NCI-H226 (cell line): ENCODE data around the gene NAA16.

Source experiments
- DNase-seq: peaks from one replicate; pipeline ENCODE4 v3.0.0-alpha.2; 2015

Gene NAA16

DNA sequence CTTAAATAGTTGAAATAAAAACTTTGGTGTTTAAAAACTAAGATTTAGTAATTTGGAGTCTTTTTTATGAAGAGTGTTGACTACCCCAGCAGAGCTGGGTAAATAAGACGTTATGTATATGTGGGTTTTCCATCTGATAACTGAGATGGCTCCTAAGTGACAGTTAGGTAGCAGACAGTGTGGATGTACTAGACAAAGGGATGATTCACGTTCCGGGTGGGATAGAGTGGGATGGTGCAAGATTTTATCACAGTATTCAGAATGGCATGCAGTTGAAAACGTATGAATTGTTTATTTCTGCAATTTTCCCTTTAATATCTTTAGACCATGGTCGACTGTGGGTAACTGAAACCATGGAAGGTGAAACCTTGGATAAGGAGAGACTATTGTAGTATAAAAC, 50.4 kb downstream of the NAA16 start:
- DNase-seq = no peak

- no peak for DNase-seq
These were observed 53.0 kb downstream of the NAA16 start for GRCh38 chr13:41364043-41364442.

GRCh38 chr13:41365631-41366030, 54.6 kb downstream of the NAA16 start:
- no peak for DNase-seq

GRCh38 chr13:41370736-41371135, 59.7 kb downstream of the NAA16 start:
- DNase-seq = no peak

DNA sequence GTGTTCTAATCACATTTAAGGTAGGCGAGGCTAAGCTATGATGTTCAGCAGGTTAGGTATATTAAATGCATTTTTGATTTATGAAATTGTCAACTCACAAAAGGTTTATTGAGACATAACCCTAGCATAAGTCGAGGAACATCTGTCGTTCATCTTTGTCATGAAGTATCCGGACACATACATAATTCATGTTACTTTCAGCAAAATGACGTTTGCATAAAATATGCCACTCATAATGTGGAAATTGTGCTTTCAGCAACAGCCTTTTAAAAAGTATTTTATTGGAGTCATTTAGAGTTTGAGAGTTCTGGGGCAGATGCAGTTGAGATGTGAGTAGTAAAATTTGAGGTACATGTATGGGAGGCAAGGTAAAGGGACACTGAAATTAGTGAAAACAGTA, 66.4 kb downstream of the NAA16 start:
- DNase-seq = no peak

DNA sequence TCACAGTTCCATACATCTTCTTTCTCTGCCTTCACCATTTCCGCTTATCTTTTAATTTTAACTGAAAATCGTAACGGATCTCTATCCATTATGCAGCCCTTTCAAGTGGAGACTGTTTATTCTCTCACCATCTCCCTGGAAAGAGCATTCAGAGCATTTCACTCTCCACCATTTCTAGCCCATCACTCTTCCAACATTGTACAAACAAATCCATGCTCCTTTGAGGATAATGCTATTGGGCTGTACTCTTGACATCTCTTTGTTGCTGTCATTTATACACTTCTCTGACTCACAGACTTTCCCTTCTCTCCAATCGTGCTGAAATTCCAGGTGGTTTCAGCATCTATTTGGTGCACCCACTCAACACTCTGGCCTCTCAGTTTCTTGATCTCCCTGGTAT, 71.4 kb downstream of the NAA16 start:
- no peak for DNase-seq

GRCh38 chr13:41383386-41383785, 72.3 kb downstream of the NAA16 start:
- DNase-seq = no peak

DNA sequence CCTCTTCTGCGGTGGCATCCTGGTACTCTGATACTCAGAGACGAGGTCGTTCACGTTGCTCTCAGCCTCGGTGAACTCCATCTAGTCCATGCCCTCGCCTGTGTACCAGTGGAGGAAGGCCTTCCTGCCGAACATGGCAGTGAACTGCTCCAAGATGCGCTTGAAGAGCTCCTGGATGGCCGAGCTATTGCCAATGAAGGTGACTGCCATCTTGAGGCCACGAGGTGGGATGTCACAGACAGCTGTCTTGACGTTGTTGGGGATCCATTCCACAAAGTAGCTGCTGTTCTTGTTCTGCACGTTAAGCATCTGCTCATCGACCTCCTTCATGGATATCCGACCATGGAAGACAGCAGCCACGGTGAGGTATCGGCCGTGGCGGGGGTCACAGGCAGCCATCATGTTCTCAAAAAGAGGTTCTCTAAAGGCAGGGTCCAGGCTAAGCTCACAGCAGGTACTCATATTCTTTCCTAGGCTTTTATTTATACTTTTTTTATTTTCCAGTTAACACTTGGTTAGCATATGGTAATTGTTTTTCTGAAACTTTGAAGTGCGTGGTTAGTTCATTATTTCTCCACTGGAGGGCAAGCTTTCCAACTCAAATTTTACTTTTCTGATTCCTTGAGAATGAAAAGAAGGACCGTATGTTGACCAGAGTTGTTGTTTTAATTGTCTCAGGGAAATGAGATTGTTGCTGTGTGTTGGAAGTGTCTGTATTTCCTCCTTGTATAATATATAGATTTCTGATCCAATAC, 73.9 kb downstream of the NAA16 start:
- no peak for DNase-seq

DNA sequence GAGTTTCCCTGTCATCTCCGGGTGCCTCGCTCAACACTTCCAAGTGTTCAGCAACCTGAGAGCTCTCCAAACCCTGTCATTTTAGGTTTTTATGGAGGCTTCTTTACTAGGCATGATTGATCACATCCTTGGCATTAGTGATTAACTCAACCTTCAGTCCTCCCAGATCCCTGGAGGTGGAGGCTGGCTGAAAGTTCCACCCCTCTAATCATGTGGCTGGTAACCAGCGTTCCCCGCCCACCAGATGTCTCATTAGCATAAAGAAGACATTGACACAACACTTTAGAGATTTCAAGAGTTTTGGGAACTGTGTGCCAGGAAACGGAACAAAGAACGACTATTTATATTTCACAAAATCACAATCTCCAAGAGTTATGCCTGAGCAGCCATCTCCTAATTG, 75.1 kb downstream of the NAA16 start:
- DNase-seq = no peak

DNA sequence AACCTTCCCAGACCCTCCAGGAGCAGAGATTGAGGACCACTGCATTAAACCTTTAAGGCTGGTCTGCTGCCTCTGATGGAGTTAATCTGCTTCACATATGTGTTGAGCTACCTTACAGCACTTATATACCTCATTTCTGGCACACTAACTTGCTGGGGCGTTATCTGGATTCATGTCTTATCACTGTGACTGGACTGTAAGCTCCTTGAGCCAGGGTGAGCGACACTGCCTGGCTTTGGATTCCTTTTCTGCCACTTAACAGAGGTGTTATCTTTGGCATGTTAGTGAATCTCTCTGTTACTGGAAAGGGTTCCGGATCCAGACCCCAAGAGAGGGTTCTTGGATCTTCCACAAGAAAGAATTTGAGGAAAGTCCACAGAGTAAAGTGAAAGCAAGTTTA, 76.5 kb downstream of the NAA16 start:
- DNase-seq = no peak

DNA sequence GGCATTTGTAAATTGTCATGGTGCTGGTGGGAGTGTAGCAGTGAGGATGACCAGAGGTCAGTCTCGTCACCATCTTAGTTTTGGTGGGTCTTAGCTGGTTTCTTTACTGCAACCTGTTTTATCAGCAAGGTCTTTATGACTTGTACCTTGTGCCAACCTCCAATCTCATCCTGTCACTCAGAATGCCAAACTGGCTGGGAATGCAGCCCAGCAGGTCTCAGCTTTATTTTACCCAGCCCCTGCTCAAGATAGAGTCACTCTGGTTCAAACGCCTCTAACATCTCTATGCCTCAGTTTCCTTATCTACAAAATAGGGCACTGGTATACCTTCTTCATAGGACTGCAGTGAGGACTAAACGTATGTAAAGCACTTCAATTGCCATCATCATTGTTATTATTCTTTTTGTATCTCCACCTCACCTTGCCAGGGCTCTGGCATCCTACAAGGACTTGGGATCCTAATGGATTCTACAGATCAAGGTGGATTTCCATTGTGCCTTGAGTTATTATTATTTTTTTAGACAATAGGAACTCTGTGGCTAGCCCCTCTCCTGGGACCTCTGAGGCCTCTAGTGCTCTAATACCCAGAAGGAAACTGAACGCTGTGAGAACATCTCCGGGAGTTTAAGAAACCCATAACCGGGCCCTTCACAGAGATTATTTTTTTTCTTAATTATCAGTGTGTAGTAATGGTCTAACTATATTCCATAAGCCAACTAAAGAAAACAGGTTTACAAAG, 77.2 kb downstream of the NAA16 start:
- DNase-seq = no peak

DNA sequence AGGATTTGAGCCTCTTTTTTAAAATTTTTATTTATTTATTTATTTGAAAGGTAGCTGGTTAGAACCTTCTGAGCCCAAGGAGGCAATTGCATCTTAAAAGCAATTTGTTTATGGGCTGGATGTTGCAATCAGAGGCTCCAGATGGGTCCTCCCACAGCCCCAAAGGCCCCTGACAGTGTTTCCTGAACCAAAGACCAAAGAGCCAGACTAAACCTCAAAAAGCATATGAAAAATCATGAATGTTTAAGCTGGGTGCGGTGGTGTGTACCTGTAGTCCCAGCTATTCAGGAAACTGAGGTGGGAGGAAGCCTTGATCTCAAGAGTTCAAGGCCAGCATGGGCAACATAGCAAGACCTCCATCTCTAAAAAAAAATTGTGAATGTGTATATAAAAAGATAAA, 78.5 kb downstream of the NAA16 start:
- DNase-seq = no peak

DNA sequence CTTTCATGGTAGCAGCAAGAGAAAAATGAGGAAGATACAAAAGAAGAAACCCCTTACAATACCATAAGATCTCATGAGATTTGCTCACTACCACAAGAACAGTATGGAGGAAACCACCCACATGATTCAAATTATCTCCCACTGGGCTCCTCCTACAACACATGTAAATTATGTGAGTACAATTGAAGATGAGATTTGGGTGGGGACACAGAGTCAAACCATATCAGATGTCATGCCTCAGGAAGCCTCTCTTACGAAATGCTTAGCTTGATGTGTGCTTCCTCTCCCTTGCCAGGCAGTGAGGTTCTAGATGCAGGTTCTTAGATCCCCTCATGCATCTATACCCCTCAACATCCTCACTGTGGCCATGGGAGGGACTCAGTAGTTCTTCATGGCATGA, 83.1 kb downstream of the NAA16 start:
- no peak for DNase-seq

DNA sequence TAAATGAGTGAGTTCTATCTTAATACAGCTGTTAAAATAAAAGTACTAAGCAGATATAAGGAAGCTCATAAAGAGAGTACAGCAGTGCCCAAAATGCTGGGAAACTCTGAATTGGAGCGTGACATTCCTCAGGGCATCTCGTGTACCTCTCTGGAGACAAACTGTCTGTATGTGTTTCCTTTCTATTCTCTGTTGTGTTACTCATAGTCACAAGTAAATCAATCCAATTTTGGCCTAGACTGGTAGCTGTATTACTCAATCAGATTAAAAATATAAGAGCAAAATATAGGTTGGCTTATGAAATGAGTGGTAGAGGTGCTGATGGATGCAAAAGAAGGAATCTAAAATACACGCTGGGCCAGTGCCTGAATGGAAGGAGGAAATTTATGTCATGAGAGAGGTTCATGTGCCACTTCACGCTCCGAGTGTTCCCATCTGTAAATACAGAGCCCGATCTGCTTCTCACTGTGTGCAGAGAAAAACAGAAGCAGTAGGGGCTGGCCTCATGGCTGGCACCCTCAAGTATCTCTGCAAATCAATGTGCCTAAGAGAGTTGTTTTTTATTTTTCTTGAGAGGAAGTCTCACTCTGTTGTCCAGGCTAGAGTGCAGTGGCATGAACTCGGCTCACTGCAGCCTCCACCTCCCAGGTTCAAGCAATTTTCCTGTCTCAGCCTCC, 87.6 kb downstream of the NAA16 start:
- no peak for DNase-seq

DNA sequence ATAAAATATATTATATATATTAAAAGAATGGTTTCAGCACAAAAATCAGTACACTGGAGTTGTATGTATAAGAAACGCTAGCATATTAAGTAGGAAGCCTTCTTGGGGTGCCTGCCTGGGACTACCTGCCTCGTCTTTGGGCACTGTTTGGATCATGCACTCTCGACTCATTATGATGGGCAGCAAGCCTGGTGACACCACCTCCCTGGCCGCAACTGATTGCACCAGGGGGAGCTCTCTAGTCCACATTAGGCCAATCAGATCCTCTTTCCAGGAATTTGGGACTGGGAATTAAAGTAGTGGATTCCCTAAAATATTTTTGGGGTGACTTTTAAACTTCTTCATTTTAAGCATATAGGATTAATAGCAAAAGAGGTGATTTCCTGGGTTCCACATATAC, 90.3 kb downstream of the NAA16 start:
- DNase-seq = no peak

- no peak for DNase-seq
These were observed 91.8 kb downstream of the NAA16 start for GRCh38 chr13:41402691-41403511.

DNA sequence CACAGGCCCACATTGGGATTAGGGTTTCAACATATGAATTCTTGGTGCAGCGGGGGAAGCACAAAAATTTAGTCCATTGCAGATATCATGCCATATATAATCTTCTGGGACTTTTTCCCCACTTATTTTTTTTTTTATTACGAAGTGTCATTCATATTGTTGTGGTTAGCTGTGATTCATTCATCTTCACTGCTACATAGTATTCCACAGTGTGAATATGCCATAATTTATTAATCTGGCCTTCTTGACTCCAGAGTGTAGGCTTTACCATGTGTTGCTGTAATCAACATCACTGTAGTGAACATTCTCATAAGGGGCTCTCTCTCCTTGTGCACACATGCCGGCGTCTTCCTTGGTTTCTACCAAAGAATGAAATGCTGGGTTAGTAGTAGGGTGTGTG, 92.9 kb downstream of the NAA16 start:
- DNase-seq = no peak

DNA sequence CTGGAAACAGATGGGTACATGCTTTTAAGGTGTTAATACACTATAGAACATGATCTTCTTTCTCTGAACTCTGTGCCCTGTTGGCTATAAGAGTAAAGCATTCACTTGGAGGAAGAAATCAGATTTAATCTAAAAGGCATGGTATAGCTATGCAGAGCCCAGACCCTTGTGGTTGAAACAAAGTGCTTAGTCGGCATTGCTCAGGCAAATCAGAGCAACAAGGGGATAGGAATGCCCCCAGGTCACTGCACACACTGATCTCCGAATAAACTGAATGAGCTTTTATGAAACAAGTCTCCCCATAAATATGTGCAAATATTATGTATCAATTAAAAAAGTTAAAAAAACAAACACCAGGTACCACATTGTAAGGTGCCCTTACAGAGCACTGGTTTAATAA, 94.3 kb downstream of the NAA16 start:
- DNase-seq = no peak

DNA sequence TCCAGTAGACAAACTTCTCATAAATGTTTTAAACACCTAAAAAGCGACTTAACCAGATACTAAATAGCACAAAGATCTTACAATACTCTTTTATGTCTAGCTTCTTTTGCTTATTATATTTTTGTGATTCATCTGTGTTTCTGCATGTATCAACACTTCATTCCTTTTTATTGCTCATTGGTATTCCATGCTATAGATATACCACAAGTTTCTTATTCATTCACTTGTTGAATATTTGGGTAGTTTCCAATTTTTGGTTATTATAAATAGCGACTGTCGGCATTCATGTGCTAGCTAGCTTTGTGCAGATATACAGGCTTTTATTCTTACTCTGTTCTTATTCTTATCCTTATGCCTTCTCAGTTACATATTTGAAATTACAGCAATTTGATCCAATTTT, 96.3 kb downstream of the NAA16 start:
- DNase-seq = no peak

DNA sequence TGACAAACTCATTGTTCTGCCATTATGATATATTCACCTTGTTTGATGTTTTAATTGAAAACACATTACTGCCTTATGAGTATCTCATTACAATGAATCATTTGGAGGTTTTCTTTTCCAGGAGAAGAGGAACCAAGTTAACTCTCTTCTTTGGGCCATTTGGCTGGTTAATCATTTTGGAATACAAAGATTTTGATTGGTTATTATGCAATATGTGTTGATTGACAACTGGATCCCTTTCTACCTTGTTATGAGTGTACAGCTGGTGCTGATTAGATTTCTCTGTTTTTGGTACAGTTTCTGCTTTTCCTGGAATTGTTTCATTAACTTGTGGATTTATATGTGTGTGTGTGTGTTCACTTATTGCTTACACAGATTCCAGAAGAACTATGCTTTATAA, 97.1 kb downstream of the NAA16 start:
- DNase-seq = no peak

- DNase-seq = no peak
These were observed 97.7 kb downstream of the NAA16 start for GRCh38 chr13:41408746-41409145.

DNA sequence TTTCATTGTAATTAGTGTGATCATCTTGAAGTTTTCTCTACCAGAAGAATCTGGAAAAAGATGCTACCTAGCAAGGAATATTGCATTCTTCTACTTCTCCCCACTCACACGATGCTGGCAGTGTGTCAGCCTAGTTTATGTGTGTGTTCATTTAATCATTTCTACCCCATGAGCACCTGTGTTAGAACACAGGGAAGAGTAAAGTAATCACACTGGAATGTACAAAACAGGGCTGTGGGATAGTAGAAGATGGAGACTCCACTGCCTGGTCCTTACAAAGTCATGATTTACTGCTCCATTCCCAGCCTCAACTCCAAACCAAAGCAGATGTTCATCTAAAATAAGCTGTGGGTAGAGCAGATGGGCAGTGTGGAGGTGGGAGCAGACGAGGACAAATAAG, 98.5 kb downstream of the NAA16 start:
- DNase-seq = no peak

DNA sequence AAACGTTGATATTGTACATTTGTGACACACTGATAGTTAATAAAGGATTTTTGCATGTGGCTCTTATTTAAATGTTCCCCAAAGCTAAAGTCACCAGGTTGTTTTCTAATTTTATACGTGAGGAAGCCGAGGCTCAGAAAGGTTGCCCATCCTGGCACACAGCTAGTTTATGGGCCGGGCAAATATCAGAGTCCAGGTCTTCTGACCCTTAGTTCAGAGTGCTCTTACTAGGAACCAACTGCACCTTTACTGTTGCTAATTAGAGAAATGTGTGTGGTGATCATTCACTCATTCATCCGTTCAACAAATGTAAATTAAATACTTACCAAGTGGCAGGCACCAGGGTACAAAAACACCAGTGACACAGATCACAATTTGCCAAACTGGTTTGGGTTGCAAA, 100.0 kb downstream of the NAA16 start:
- no peak for DNase-seq
